HG02943 (cell line): Measurements from ENCODE around the gene ZDHHC16.

Experiments
- ATAC-seq: cut with Tn5 transposase; IDR thresholded peaks from one replicate; pipeline ENCODE4 v1.9.1; 2021; ENCODE audit warnings: mild to moderate bottlenecking, low read depth, moderate library complexity; ENCODE audit not compliant: unreplicated experiment

ZDHHC16 gene

GRCh38 chr10:97506199-97506991 lies 60.4 kb downstream of the ZDHHC16 start:
- ATAC-seq: no peak
